ENCODE results near the gene PTPA. TPM values are rescaled to one million over a fixed set of nuclear protein-coding genes. Genes with fewer than 3 reads are reported as not detected.
"Not testable (repeated sequence)": the region's sequence is repeated elsewhere in the genome, so short reads cannot be mapped to it uniquely, and the experiment has no call there.

The PTPA gene
- total RNA-seq, 2 donors from 2014 or later = 81.3 to 89.9 TPM

- Histone ChIP-seq H3K9me3 (peaks cover 0 to 4% of the 10 kb centered on the region in 2 donors), H3K4me3 (no peak overlapping the region), H3K4me1 (no peaks in the 10 kb centered on the region), H3K27me3 (no peaks in the 10 kb centered on the region), H3K27ac (no peak overlapping the region), H3K36me3 (no peaks in the 10 kb centered on the region)
- no peak for DNase-seq (ENCODE audit: low spot score)
- no peak for TF ChIP-seq CTCF (IDR thresholded peaks at IDR 0.05)
These were observed 80.0 kb downstream of the PTPA start for GRCh38 chr9:129191234-129191633.

- Histone ChIP-seq H3K4me1 (peaks cover 0 to 8% of the 10 kb centered on the region in 2 donors), H3K9me3 (peaks cover 0 to 4% of the 10 kb centered on the region in 2 donors), H3K36me3 (no peaks in the 10 kb centered on the region), H3K4me3 (no peak overlapping the region), H3K27me3 (no peaks in the 10 kb centered on the region), H3K27ac (no peak overlapping the region)
- no peak for DNase-seq (ENCODE audit: low spot score)
- TF ChIP-seq CTCF (IDR thresholded peaks at IDR 0.05) = no peak
These were observed 82.4 kb downstream of the PTPA start for GRCh38 chr9:129193655-129194054.

- no peaks in the 10 kb centered on the region for H3K27me3 ChIP-seq
- peaks cover 0 to 4% of the 10 kb centered on the region in 2 donors for H3K9me3 ChIP-seq
- no peak overlapping the region for H3K4me3 ChIP-seq
- peaks cover 0 to 8% of the 10 kb centered on the region in 2 donors for H3K4me1 ChIP-seq
- DNase-seq (ENCODE audit: low spot score) = no peak
- H3K36me3 ChIP-seq = no peaks in the 10 kb centered on the region
- TF ChIP-seq CTCF (IDR thresholded peaks at IDR 0.05) = no peak
- H3K27ac ChIP-seq = no peak overlapping the region
These were observed 83.0 kb downstream of the PTPA start for GRCh38 chr9:129194221-129194620.

DNA sequence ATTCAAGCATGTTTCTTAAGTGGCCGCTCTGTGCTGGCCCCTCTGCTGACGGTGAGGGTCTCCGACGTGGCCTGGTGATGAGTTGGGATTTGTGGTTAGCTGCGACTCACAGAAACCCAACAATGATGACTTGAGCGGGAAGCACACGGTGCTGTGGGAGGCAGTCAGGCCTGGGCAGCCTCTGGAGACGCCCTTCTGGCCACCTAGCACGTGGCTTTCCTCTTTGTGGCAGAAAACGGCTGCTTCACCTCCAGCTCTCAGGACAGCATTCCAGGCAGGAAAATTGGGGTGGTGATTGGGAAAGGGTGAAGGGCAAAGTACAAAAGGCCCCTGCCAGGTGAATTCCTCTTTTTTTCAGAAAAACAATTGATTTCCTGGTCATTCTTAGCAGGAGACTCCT lies 84.4 kb downstream of the PTPA start:
- no peak for TF ChIP-seq CTCF (IDR thresholded peaks at IDR 0.05)
- peaks cover 0 to 8% of the 10 kb centered on the region in 2 donors for H3K4me1 ChIP-seq
- peaks cover 0 to 4% of the 10 kb centered on the region in 2 donors for H3K9me3 ChIP-seq
- H3K27ac ChIP-seq = no peak overlapping the region
- DNase-seq (ENCODE audit: low spot score) = no peak
- no peaks in the 10 kb centered on the region for H3K36me3 ChIP-seq
- no peak overlapping the region for H3K4me3 ChIP-seq
- H3K27me3 ChIP-seq = no peaks in the 10 kb centered on the region

GRCh38 chr9:129197045-129197444 lies 85.8 kb downstream of the PTPA start:
- not testable (repeated sequence) for H3K27me3 ChIP-seq; H3K27ac ChIP-seq; H3K9me3 ChIP-seq; H3K4me3 ChIP-seq; DNase-seq (ENCODE audit: low spot score); H3K36me3 ChIP-seq; H3K4me1 ChIP-seq

DNA sequence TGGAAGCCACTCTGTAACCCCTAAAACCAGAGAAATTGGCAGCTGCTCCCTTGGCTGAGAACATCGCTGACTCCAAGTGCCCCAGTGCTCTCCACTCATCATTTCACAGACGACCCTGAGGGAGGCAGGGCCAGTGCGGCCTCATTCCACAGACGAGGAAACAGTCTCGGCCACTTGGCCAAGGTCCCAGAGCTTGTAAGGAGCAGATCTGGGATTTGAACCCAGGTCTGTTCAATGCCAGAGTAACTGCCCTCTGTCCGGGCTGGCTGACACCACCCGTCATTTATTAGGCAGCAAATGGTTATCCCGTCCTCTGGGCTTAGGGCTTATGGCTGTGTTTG lies 86.7 kb downstream of the PTPA start:
- Histone ChIP-seq H3K36me3 (no peaks in the 10 kb centered on the region), H3K4me3 (peak overlapping the region in 1 of 2 donors; percentile 3), H3K27ac (peak overlapping the region; percentile 84 to 88), H3K4me1 (peaks cover 0 to 8% of the 10 kb centered on the region in 2 donors), H3K9me3 (no peaks in the 10 kb centered on the region), H3K27me3 (no peaks in the 10 kb centered on the region)
- DNase-seq (ENCODE audit: low spot score) = no peak
- no peak for TF ChIP-seq CTCF (IDR thresholded peaks at IDR 0.05)

Other genes starting within 250 kb of the PTPA start
- 10 to 100 TPM; 10.1 to 15.1 TPM for gene KYAT1, start 229.5 kb upstream of the PTPA start, total RNA-seq
- 10 to 100 TPM; 45.3 to 65.9 TPM for gene LRRC8A, start 229.3 kb upstream of the PTPA start, total RNA-seq
- 10 to 100 TPM; 21.3 to 51.9 TPM for gene PHYHD1, start 190.4 kb upstream of the PTPA start, total RNA-seq
- gene DOLK, start 163.8 kb upstream of the PTPA start, total RNA-seq = 10 to 100 TPM; 13.9 to 14.4 TPM
- gene NUP188, start 163.7 kb upstream of the PTPA start, total RNA-seq = 10 to 100 TPM; 23.5 to 26.8 TPM
- gene SH3GLB2, start 83.1 kb upstream of the PTPA start, total RNA-seq = 10 to 100 TPM; 25.6 to 41.3 TPM
- gene MIGA2, start 74.8 kb upstream of the PTPA start, total RNA-seq = 10 to 100 TPM; 34.2 to 40.2 TPM
- 1 to 10 TPM; 4.8 to 5.4 TPM for gene DOLPP1, start 30.3 kb upstream of the PTPA start, total RNA-seq
- gene CRAT, start 622 bp upstream of the PTPA start, total RNA-seq = 10 to 100 TPM; 73.0 to 75.0 TPM
- 10 to 100 TPM in 1 of 2 donors, 1 to 10 TPM in 1; 5.5 to 11.6 TPM for gene IER5L, start 66.8 kb downstream of the PTPA start, total RNA-seq

All from right atrium auricular region (tissue), 2 donors.